HepG2 (cell line): Measurements from ENCODE around the gene RAB1B. TPM values are rescaled to one million over a fixed set of nuclear protein-coding genes. Genes with fewer than 3 reads are reported as not detected.

ENCODE experiments used
- ARID3A ChIP-seq: IDR thresholded peaks from 2 replicates; pipeline ENCODE4 v1.6.1; 2012; ENCODE audit warnings: low read depth, low read length, improper control_type of control experiment
- CAMTA2 ChIP-seq: sonication (generic); formaldehyde crosslinking; IDR thresholded peaks from 2 replicates; pipeline ENCODE4 v1.4.0; 2020; ENCODE audit warnings: mild to moderate bottlenecking, missing genetic modification reagents, borderline replicate concordance
- CTCF ChIP-seq: sonication (generic); formaldehyde crosslinking; IDR thresholded peaks from 2 replicates; pipeline ENCODE4 v1.5.0; 2020; ENCODE audit warnings: mild to moderate bottlenecking, missing genetic modification reagents, moderate library complexity
- FOSL1 ChIP-seq: sonication (generic); formaldehyde crosslinking; IDR thresholded peaks from 2 replicates; pipeline ENCODE4 v1.9.0; 2021; ENCODE audit warnings: missing genetic modification reagents, borderline replicate concordance
- GTF2F1 ChIP-seq: fragments of 150-350 bp; IDR thresholded peaks from 2 replicates; pipeline ENCODE4 v1.6.1; 2014; ENCODE audit warnings: low read length
- MAF1 ChIP-seq: sonication (generic); formaldehyde crosslinking; IDR thresholded peaks from 2 replicates; pipeline ENCODE4 v1.5.0; 2020; ENCODE audit warnings: missing genetic modification reagents, borderline replicate concordance
- MTF1 ChIP-seq: sonication (generic); formaldehyde crosslinking; IDR thresholded peaks from 2 replicates; pipeline ENCODE4 v1.5.0; 2020; ENCODE audit warnings: missing genetic modification reagents
- NR0B2 ChIP-seq: sonication (generic); formaldehyde crosslinking; IDR thresholded peaks from 2 replicates; pipeline ENCODE4 v1.4.0; 2020; ENCODE audit warnings: mild to moderate bottlenecking, missing genetic modification reagents
- PCBP1 ChIP-seq: fragments of 200-400 bp; formaldehyde crosslinking; IDR thresholded peaks from 2 replicates; pipeline ENCODE4 v1.6.1; 2017; ENCODE audit warnings: mild to moderate bottlenecking, low read depth, low read length, borderline replicate concordance
- SKI ChIP-seq: fragments of 450-650 bp; IDR thresholded peaks from one replicate; pipeline ENCODE4 v1.6.1; 2018; ENCODE audit warnings: mild to moderate bottlenecking; ENCODE audit not compliant: partially characterized antibody
- YEATS4 ChIP-seq: sonication (generic); formaldehyde crosslinking; IDR thresholded peaks from 2 replicates; pipeline ENCODE4 v1.4.0; 2020; ENCODE audit warnings: missing genetic modification reagents, borderline replicate concordance
- ZBTB37 ChIP-seq: sonication (generic); formaldehyde crosslinking; IDR thresholded peaks from 2 replicates; pipeline ENCODE4 v1.4.0; 2020; ENCODE audit warnings: mild to moderate bottlenecking, missing genetic modification reagents
- ZFP37 ChIP-seq: sonication (generic); formaldehyde crosslinking; IDR thresholded peaks from 2 replicates; pipeline ENCODE4 v1.4.0; 2020; ENCODE audit warnings: missing genetic modification reagents, borderline replicate concordance
- ZHX2 ChIP-seq, 2 experiments: sonication (generic) in 1 of 2; formaldehyde crosslinking in 1 of 2; IDR thresholded peaks; 2 replicates each; pipeline versions ENCODE4 v1.6.1 to v1.9.0; 2014 to 2022; ENCODE audit warnings: antibody characterized with exemption in 1 of 2, borderline replicate concordance in 1 of 2, inconsistent platforms in 1 of 2, low read depth in 1 of 2, missing genetic modification reagents in 1 of 2
- ZMYM2 ChIP-seq: sonication (generic); formaldehyde crosslinking; IDR thresholded peaks from 2 replicates; pipeline ENCODE4 v1.8.0; 2022; ENCODE audit warnings: mild to moderate bottlenecking, missing genetic modification reagents
- ZSCAN9 ChIP-seq: IDR thresholded peaks from 2 replicates; pipeline ENCODE4 v1.6.1; 2016; ENCODE audit warnings: borderline replicate concordance
- polyA plus RNA-seq, 8 experiments: library from polyadenylated mRNA; depleted of rRNA in 3 of 8; stranded (reverse) in 7 of 8; unstranded in 1 of 8; fragments of >200 nt; fragmentation: Illumina TruSeq in 4 of 8; extraction: Trizol in 4 of 8; gene quantifications; 2 replicates each; pipeline versions ENCODE4 v1.2.1 to v1.2.3, GENCODE V29; 2011 to 2016; ENCODE audit warnings: low read depth in 4 of 8, missing spikeins in 1 of 8, mixed read lengths in 1 of 8; ENCODE audit not compliant: insufficient read depth in 1 of 8
- total RNA-seq, 5 experiments: library from RNA; depleted of rRNA; stranded (reverse); fragments of >200 nt; fragmentation: Illumina TruSeq; extraction: Trizol; gene quantifications; 2 replicates each; pipeline ENCODE4 v1.2.3, GENCODE V29; 2016; ENCODE audit warnings: low read depth in 1 of 5

RAB1B gene
- total and polyA plus RNA-seq, 2 of the 13 experiments (the other 11 are each of a cell fraction or from before 2014, with no cell fraction given): 77.9 to 87.9 TPM

GRCh38 chr11:66312549-66313320 lies 44.3 kb downstream of the RAB1B start (continued):
- TF ChIP-seq NR0B2 (CRISPR knock-in tag) (0 out of 2 replicates have a peak, but pooled peaks have one; percentile 26), CAMTA2 (0 out of 2 replicates have a peak, but pooled peaks have one; percentile 53), ZBTB37 (0 out of 2 replicates have a peak, but pooled peaks have one; percentile 41), MTF1 (CRISPR knock-in tag) (no peak), ZSCAN9 (CRISPR knock-in tag) (no peak), FOSL1 (CRISPR knock-in tag) (no peak), PCBP1 (0 out of 2 replicates have a peak, but pooled peaks have one; percentile 15), ARID3A (no peak), YEATS4 (CRISPR knock-in tag) (peak; percentile 14; the same call in 1 of the 2 replicates), ZHX2 (IDR thresholded peaks at IDR 0.05; ENCODE audit: low read depth) (no peak), ZHX2 (CRISPR knock-in tag; IDR thresholded peaks at IDR 0.05; ENCODE audit: borderline replicate concordance) (0 out of 2 replicates have a peak, but pooled peaks have one; percentile 30), GTF2F1 (no peak), MAF1 (CRISPR knock-in tag) (no peak), ZMYM2 (no peak), CTCF (no peak), ZFP37 (CRISPR knock-in tag) (no peak), SKI (no peak)
